Measurements from ENCODE around the gene CHTF18. TPM values are rescaled to one million over a fixed set of nuclear protein-coding genes. Genes with fewer than 3 reads are reported as not detected.

CHTF18 gene
- total and polyA plus RNA-seq, 2 donors from 2014 or later, result 4.2 to 16.0 TPM

- no peak for DNase-seq
- Histone ChIP-seq H3K4me1 (ENCODE audit: control insufficient read depth in 2 of 3, insufficient read depth in 2 of 3, low read depth in 1 of 3, low read length in 3 of 3) (peaks cover 0 to 3% (median 0%) of the 10 kb centered on the region in 3 donors), H3K27ac (ENCODE audit: low read depth in 2 of 2, low read length in 2 of 2) (peak overlapping the region in 1 of 2 donors; percentile 72), H3K4me3 (ENCODE audit: low read length in 3 of 3) (peak overlapping the region; percentile 70 to 89 (median 79)), H3K9ac (ENCODE audit: low read length in 3 of 3) (peak overlapping the region in 1 of 3 donors; percentile 81), H3K36me3 (ENCODE audit: control insufficient read depth in 2 of 3, insufficient read depth in 3 of 3, low read length in 3 of 3) (no peaks in the 10 kb centered on the region), H3K9me3 (ENCODE audit: control insufficient read depth in 2 of 3, insufficient read depth in 1 of 3, low read length in 3 of 3) (peaks cover 0 to 2% (median 0%) of the 10 kb centered on the region in 3 donors), H3K27me3 (ENCODE audit: control insufficient read depth, insufficient read depth, low read length) (peaks cover 3% of the 10 kb centered on the region)
- intact Hi-C loops (cut with DNase I), result no loop called here
- no peak for FAIRE-seq
- no peak for TF ChIP-seq CTCF (IDR thresholded peaks at IDR 0.05; ENCODE audit: borderline replicate concordance, extremely low read depth, insufficient read depth)
Observed at GRCh38 chr16:808085-808386, 19.6 kb downstream of the CHTF18 start.

GRCh38 chr16:813204-813915 lies 24.9 kb downstream of the CHTF18 start:
- DNase-seq (peak in 2 of 5 donors; percentile 61 to 65), FAIRE-seq (no peak)
- intact Hi-C loops (cut with DNase I), result no loop called here
- no peak overlapping the region for H3K27ac ChIP-seq (ENCODE audit: low read depth in 2 of 2, low read length in 2 of 2)
- H3K9me3 ChIP-seq (ENCODE audit: control insufficient read depth in 2 of 3, insufficient read depth in 1 of 3, low read length in 3 of 3), result no peaks in the 10 kb centered on the region
- peak; percentile 21 for TF ChIP-seq CTCF (IDR thresholded peaks at IDR 0.05; ENCODE audit: borderline replicate concordance, extremely low read depth, insufficient read depth)
- H3K4me3 ChIP-seq (ENCODE audit: low read length in 3 of 3), result no peak overlapping the region
- peaks cover 3% of the 10 kb centered on the region for H3K27me3 ChIP-seq (ENCODE audit: control insufficient read depth, insufficient read depth, low read length)
- no peaks in the 10 kb centered on the region for H3K36me3 ChIP-seq (ENCODE audit: control insufficient read depth in 2 of 3, insufficient read depth in 3 of 3, low read length in 3 of 3)
- no peak overlapping the region for H3K9ac ChIP-seq (ENCODE audit: low read length in 3 of 3)
- H3K4me1 ChIP-seq (ENCODE audit: control insufficient read depth in 2 of 3, insufficient read depth in 2 of 3, low read depth in 1 of 3, low read length in 3 of 3), result peaks cover 0 to 2% (median 0%) of the 10 kb centered on the region in 3 donors

- intact Hi-C loops (cut with DNase I), result no loop called here
- Histone ChIP-seq H3K36me3 (ENCODE audit: control insufficient read depth in 2 of 3, insufficient read depth in 3 of 3, low read length in 3 of 3) (no peaks in the 10 kb centered on the region), H3K4me3 (ENCODE audit: low read length in 3 of 3) (no peak overlapping the region), H3K4me1 (ENCODE audit: control insufficient read depth in 2 of 3, insufficient read depth in 2 of 3, low read depth in 1 of 3, low read length in 3 of 3) (no peaks in the 10 kb centered on the region), H3K27ac (ENCODE audit: low read depth in 2 of 2, low read length in 2 of 2) (no peak overlapping the region), H3K27me3 (ENCODE audit: control insufficient read depth, insufficient read depth, low read length) (peaks cover 7% of the 10 kb centered on the region), H3K9me3 (ENCODE audit: control insufficient read depth in 2 of 3, insufficient read depth in 1 of 3, low read length in 3 of 3) (peaks cover 0 to 2% (median 0%) of the 10 kb centered on the region in 3 donors), H3K9ac (ENCODE audit: low read length in 3 of 3) (no peak overlapping the region)
- FAIRE-seq (no peak), DNase-seq (no peak)
- TF ChIP-seq CTCF (IDR thresholded peaks at IDR 0.05; ENCODE audit: borderline replicate concordance, extremely low read depth, insufficient read depth), result no peak
Observed at GRCh38 chr16:813916-814412, 25.5 kb downstream of the CHTF18 start.

Data from kidney (tissue), 14 donors.